ENCODE data around the gene ANKRD44.
"Not testable (repeated sequence)": the region's sequence is repeated elsewhere in the genome, so short reads cannot be mapped to it uniquely, and the experiment has no call there.

ANKRD44 gene

DNA sequence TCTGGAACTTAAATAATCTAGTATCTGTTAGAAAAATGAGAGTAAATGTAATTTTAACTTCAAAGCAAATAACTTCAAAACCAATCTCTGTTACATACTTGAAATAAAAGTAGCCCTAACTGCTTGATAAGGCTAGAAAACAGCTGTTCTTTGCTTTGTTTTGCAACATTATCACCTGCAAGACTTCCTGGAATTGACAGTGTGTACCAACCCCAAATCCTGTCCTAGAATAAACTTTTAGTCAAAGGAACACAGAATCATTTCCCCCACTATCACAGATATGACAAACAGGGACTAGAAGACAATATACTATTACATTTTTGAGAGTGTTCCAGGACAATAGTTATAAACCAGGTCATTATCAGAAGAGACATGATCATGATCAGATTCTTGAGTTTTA is 278.8 kb downstream of the ANKRD44 start:
- DNase-seq (ENCODE audit: low read depth), result no peak
- no peak overlapping the region for H3K4me3 ChIP-seq (ENCODE audit: low read length)
- TF ChIP-seq, protein P1, sequence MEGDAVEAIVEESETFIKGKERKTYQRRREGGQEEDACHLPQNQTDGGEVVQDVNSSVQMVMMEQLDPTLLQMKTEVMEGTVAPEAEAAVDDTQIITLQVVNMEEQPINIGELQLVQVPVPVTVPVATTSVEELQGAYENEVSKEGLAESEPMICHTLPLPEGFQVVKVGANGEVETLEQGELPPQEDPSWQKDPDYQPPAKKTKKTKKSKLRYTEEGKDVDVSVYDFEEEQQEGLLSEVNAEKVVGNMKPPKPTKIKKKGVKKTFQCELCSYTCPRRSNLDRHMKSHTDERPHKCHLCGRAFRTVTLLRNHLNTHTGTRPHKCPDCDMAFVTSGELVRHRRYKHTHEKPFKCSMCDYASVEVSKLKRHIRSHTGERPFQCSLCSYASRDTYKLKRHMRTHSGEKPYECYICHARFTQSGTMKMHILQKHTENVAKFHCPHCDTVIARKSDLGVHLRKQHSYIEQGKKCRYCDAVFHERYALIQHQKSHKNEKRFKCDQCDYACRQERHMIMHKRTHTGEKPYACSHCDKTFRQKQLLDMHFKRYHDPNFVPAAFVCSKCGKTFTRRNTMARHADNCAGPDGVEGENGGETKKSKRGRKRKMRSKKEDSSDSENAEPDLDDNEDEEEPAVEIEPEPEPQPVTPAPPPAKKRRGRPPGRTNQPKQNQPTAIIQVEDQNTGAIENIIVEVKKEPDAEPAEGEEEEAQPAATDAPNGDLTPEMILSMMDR (conservative IDR thresholded peaks at IDR 0.05; ENCODE audit: low read depth, low read length), result no peak

DNA sequence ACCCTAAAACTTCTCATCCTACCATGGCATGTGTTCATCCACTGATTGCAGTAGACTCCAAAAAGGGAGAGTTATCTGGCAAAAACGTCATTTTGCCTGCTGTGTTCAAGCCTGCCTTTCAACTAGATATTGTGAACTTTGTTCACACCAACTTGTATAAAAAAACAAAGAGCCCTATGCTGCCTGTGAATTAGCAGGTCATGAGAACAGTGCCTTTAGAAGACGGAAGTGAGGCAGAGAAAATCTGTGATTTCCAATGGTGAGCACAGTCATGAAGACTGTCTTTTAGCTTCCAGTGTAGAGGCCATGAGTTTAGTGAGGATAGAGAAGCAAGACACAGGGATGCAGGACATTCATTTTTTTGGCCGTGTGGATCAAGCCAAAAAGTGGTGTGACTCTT is 280.5 kb downstream of the ANKRD44 start:
- TF ChIP-seq, protein P1 (conservative IDR thresholded peaks at IDR 0.05; ENCODE audit: low read depth, low read length), result no peak
- H3K4me3 ChIP-seq (ENCODE audit: low read length), result no peak overlapping the region
- DNase-seq (ENCODE audit: low read depth), result no peak

GRCh38 chr2:197028633-197029032 is 281.9 kb downstream of the ANKRD44 start:
- DNase-seq (ENCODE audit: low read depth), result no peak
- H3K4me3 ChIP-seq (ENCODE audit: low read length), result no peak overlapping the region
- TF ChIP-seq, protein P1 (conservative IDR thresholded peaks at IDR 0.05; ENCODE audit: low read depth, low read length), result no peak

- TF ChIP-seq, protein P1 (conservative IDR thresholded peaks at IDR 0.05; ENCODE audit: low read depth, low read length), result no peak
- no peak overlapping the region for H3K4me3 ChIP-seq (ENCODE audit: low read length)
- DNase-seq (ENCODE audit: low read depth), result peak; percentile 79
Measured at GRCh38 chr2:197028230-197028629, 282.4 kb downstream of the ANKRD44 start.

DNA sequence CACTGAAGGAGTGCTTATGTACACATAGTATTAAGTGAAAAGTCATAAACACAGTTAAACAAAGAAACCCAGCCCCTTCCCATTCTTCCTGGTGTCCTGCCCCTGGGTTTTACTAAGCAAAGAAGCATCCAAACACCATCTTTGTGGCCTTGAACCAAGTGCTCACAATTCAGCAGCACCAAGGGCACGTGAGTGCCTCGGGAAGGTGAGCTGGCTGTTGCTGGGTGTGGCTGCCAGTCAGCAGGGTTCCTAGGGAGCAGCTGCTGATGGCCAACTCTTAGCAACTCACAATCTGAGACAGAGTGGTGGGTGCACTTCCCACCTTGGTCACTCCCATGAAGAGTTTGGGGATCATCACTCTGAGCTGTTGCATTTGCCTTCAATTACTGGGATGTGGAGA is 286.4 kb downstream of the ANKRD44 start:
- no peak overlapping the region for H3K4me3 ChIP-seq (ENCODE audit: low read length)
- DNase-seq (ENCODE audit: low read depth), result no peak
- TF ChIP-seq, protein P1 (conservative IDR thresholded peaks at IDR 0.05; ENCODE audit: low read depth, low read length), result no peak

GRCh38 chr2:197020921-197021320 is 289.7 kb downstream of the ANKRD44 start:
- not testable (repeated sequence) for DNase-seq (ENCODE audit: low read depth); H3K4me3 ChIP-seq (ENCODE audit: low read length)

DNA sequence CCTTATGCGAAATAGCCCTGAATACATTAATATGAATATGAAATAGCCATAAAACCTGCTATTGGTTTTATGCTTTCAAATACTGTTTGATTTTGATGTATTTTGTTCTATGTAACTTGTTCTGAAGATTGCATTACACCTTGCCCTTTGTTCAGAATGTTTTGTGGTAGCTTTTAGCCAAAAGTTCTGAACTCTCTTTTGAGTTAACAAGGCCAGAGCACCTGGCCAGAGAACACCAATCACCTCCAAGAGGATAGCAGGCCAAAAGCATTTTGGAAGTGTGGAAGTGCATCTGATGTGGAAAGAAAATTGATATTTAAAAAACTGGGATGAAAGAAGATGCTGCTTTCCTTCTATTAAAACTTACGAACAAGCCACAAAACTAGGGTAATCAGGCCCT is 297.5 kb downstream of the ANKRD44 start:
- DNase-seq (ENCODE audit: low read depth), result no peak
- H3K4me3 ChIP-seq (ENCODE audit: low read length), result no peak overlapping the region
- TF ChIP-seq, protein P1 (conservative IDR thresholded peaks at IDR 0.05; ENCODE audit: low read depth, low read length), result no peak

Data from retinal pigment epithelial cell (primary cell).